ENCODE measurements around the gene SOX5. TPM values are rescaled to one million over a fixed set of nuclear protein-coding genes. Genes with fewer than 3 reads are reported as not detected.

Gene SOX5
- total RNA-seq, 1 donor, result 12.8 TPM

DNA sequence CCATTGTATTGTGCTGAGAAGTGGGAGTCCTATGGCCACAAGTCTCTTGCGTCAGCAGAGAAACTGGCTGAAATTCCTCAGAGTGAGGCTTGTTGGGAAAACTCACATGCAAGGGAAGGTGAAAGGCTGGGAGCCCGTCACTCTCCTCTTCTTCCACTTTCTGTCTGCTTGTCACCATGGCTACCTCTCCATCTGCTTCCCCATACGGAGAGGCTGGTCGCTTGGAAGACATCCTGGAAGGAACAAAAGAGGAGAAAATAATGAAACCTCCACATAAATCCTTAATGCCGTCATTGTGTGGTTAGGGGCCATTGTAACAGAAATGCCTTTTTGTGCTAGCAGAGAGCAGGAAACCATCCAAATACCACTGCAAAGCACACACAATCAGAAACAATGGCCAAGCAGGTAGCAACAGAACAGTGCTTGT lies 53.7 kb downstream of the SOX5 start:
- DNase-seq (ENCODE audit: low read depth), result no peak
- no peak for TF ChIP-seq CTCF (IDR thresholded peaks at IDR 0.05; ENCODE audit: insufficient read depth, low read length)
- H3K4me3 ChIP-seq (ENCODE audit: low read depth, low read length), result no peak overlapping the region

GRCh38 chr12:23893611-23894010 lies 55.9 kb downstream of the SOX5 start:
- H3K4me3 ChIP-seq (ENCODE audit: low read depth, low read length), result no peak overlapping the region
- DNase-seq (ENCODE audit: low read depth), result peak; percentile 3
- no peak for TF ChIP-seq CTCF (IDR thresholded peaks at IDR 0.05; ENCODE audit: insufficient read depth, low read length)

- no peak overlapping the region for H3K4me3 ChIP-seq (ENCODE audit: low read depth, low read length)
- no peak for TF ChIP-seq CTCF (IDR thresholded peaks at IDR 0.05; ENCODE audit: insufficient read depth, low read length)
- no peak for DNase-seq (ENCODE audit: low read depth)
These were observed 58.4 kb downstream of the SOX5 start for GRCh38 chr12:23891115-23891514.

DNA sequence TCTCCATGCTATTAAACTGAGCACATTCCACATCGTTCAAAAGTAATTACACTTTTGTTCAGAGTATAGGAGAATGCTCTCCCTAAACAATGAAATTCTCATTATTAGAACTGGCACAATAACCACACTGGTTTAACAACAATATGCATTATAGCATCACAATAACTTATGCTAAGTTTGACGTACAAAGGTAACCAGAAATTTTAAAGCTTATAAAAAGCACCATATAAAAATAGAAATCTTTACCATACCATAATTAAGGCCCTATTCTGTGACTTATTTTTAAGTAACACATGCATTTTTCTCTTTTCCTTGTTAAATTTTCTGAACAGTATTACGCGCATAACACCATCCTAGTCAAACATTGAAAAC lies 60.4 kb downstream of the SOX5 start:
- no peak overlapping the region for H3K4me3 ChIP-seq (ENCODE audit: low read depth, low read length)
- no peak for TF ChIP-seq CTCF (IDR thresholded peaks at IDR 0.05; ENCODE audit: insufficient read depth, low read length)
- DNase-seq (ENCODE audit: low read depth), result no peak

DNA sequence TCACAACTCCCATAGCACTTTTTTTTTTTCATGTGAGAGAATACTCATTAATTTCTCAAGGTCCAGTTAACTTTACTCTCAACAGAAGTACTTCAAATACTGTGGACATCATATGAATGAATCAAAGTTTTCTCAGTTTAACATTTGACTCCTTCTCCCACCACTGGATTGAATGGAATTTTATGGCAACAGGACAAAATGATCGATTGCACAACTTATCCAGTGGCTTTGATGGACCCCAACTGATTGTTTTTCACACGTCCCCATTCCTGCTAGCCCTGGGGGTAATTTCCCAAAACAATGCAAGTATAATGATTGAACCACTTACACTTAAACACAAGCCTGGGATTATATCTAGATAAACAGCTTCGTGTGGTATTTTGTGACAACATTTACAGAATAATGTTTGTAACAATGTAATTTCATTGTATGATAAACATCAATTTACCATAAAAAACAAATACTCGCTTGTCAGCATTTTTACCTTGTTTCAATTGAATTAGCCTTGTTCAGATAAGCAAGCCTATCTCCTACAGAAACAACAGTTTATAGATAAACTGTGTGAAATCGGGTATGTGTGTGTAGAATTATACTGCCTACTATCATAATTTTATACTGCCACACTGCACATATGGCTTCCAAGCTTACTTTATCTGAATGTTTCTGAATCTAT lies 60.9 kb downstream of the SOX5 start:
- no peak overlapping the region for H3K4me3 ChIP-seq (ENCODE audit: low read depth, low read length)
- no peak for TF ChIP-seq CTCF (IDR thresholded peaks at IDR 0.05; ENCODE audit: insufficient read depth, low read length)
- peak; percentile 3 for DNase-seq (ENCODE audit: low read depth)

DNA sequence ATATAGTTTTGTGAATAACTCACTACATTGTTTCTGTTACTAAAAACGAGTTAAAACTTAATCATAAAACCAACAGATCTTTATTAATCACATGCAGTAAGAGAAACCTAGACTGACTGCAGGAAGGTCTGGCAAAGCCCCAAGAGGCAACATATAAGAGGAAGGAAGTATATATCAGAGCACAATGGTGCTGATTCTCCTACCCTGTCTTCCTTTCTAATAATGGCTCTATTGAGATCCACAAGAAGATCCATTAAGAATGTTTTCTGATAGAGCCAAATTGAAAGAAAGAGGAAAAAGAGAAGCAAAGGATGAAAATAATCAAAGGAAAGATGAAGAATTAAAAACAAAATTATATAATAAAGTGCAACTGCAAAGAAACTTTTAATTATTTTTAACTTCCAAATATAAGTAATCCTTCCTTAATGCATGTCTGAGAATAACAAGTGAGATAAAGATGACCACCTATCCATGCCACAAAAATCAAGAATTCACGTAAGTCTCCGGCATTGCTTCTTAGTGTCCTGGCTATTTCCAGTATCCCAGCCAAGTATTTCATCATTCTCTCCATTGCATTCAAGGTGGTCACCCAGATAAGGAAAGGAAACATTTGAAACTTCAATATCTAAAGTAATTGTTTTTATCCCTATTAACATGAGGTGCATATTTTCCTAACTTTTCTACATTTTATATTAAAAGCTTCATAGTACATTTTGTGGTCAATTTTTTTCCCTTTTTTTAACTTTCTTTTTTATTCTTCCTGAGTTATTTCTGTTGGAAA lies 62.2 kb downstream of the SOX5 start:
- peak; percentile 26 for DNase-seq (ENCODE audit: low read depth)
- no peak for TF ChIP-seq CTCF (IDR thresholded peaks at IDR 0.05; ENCODE audit: insufficient read depth, low read length)
- H3K4me3 ChIP-seq (ENCODE audit: low read depth, low read length), result no peak overlapping the region
